ENCODE measurements around the gene MINDY4B.

Gene MINDY4B

DNA sequence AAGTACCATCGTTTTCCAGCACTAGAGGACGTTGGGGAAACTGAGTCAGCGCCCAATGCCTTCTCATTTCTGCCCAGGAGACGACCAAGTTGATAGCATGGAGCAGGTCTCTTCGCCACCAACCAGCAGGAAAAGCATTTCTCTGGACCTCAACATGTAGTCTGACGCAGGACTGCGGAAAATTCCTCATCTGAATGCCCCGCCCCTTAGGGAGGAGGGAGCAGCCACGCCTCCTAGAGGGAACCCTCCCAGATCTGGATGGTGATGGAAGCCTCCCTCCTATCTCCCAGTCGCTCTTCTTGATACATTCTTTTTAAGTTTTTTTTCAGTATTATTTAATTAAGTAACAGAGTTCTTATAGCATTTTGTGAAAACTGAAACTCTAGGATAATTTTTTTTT, 17.4 kb upstream of the MINDY4B start:
- Histone ChIP-seq H3K9ac (ENCODE audit: low read length) (no peak overlapping the region), H3K4me2 (ENCODE audit: low read length) (no peak overlapping the region), H4K5ac (ENCODE audit: low read length) (no peak overlapping the region), H3K23ac (ENCODE audit: low read length) (no peak overlapping the region), H3K56ac (ENCODE audit: low read length) (no peak overlapping the region), H2BK120ac (ENCODE audit: low read depth, low read length) (no peak overlapping the region), H2BK5ac (ENCODE audit: low read length) (no peak overlapping the region), H3K79me1 (ENCODE audit: low read length) (no peaks in the 10 kb centered on the region), H4K8ac (ENCODE audit: low read depth, low read length) (no peak overlapping the region), H3K4me1 (ENCODE audit: control insufficient read depth, low read depth, low read length) (no peaks in the 10 kb centered on the region), H3K4me3 (ENCODE audit: low read length) (no peak overlapping the region), H3K79me2 (ENCODE audit: control insufficient read depth, insufficient read depth, low read length) (no peaks in the 10 kb centered on the region), H3K27ac (ENCODE audit: low read depth, low read length) (no peak overlapping the region), H2BK15ac (replicated peaks; ENCODE audit: low read depth) (no peak overlapping the region), H3K36me3 (ENCODE audit: control insufficient read depth, insufficient read depth, low read length) (no peaks in the 10 kb centered on the region), H3K4ac (ENCODE audit: low read depth, low read length) (no peak overlapping the region), H2AK5ac (ENCODE audit: low read length) (no peak overlapping the region), H3K18ac (ENCODE audit: low read length) (no peak overlapping the region), H3K27me3 (ENCODE audit: insufficient read depth, low read length, poor library complexity) (no peaks in the 10 kb centered on the region)
- no CpG with 5 or more reads among the region's 10 CpGs for WGBS (ENCODE audit: extremely low coverage, insufficient coverage, low lambda C conversion rate)
- DNase-seq: peak; percentile 70

- Histone ChIP-seq H3K4me3 (ENCODE audit: low read length) (no peak overlapping the region), H3K27me3 (ENCODE audit: insufficient read depth, low read length, poor library complexity) (no peaks in the 10 kb centered on the region), H3K9ac (ENCODE audit: low read length) (no peak overlapping the region), H4K8ac (ENCODE audit: low read depth, low read length) (no peak overlapping the region), H3K36me3 (ENCODE audit: control insufficient read depth, insufficient read depth, low read length) (no peaks in the 10 kb centered on the region), H3K4ac (ENCODE audit: low read depth, low read length) (no peak overlapping the region), H3K23ac (ENCODE audit: low read length) (no peak overlapping the region), H2BK120ac (ENCODE audit: low read depth, low read length) (no peak overlapping the region), H4K5ac (ENCODE audit: low read length) (no peak overlapping the region), H3K4me1 (ENCODE audit: control insufficient read depth, low read depth, low read length) (no peaks in the 10 kb centered on the region), H3K27ac (ENCODE audit: low read depth, low read length) (no peak overlapping the region), H3K4me2 (ENCODE audit: low read length) (no peak overlapping the region), H3K79me1 (ENCODE audit: low read length) (no peaks in the 10 kb centered on the region), H3K79me2 (ENCODE audit: control insufficient read depth, insufficient read depth, low read length) (no peaks in the 10 kb centered on the region), H3K18ac (ENCODE audit: low read length) (no peak overlapping the region), H2BK5ac (ENCODE audit: low read length) (no peak overlapping the region), H2AK5ac (ENCODE audit: low read length) (no peak overlapping the region), H2BK15ac (replicated peaks; ENCODE audit: low read depth) (no peak overlapping the region), H3K56ac (ENCODE audit: low read length) (no peak overlapping the region)
- DNase-seq: no peak
- no CpG with 5 or more reads among the region's 4 CpGs for WGBS (ENCODE audit: extremely low coverage, insufficient coverage, low lambda C conversion rate)
Measured at GRCh38 chr3:150921209-150921608, 16.0 kb upstream of the MINDY4B start.

- Histone ChIP-seq H4K5ac (ENCODE audit: low read length) (no peak overlapping the region), H2BK120ac (ENCODE audit: low read depth, low read length) (no peak overlapping the region), H3K56ac (ENCODE audit: low read length) (no peak overlapping the region), H2BK5ac (ENCODE audit: low read length) (no peak overlapping the region), H3K18ac (ENCODE audit: low read length) (no peak overlapping the region), H3K79me1 (ENCODE audit: low read length) (no peaks in the 10 kb centered on the region), H3K4me2 (ENCODE audit: low read length) (no peak overlapping the region), H3K79me2 (ENCODE audit: control insufficient read depth, insufficient read depth, low read length) (no peaks in the 10 kb centered on the region), H4K8ac (ENCODE audit: low read depth, low read length) (no peak overlapping the region), H3K4me3 (ENCODE audit: low read length) (no peak overlapping the region), H2AK5ac (ENCODE audit: low read length) (no peak overlapping the region), H3K27ac (ENCODE audit: low read depth, low read length) (no peak overlapping the region), H3K36me3 (ENCODE audit: control insufficient read depth, insufficient read depth, low read length) (no peaks in the 10 kb centered on the region), H2BK15ac (replicated peaks; ENCODE audit: low read depth) (no peak overlapping the region), H3K4me1 (ENCODE audit: control insufficient read depth, low read depth, low read length) (no peaks in the 10 kb centered on the region), H3K9ac (ENCODE audit: low read length) (no peak overlapping the region), H3K4ac (ENCODE audit: low read depth, low read length) (no peak overlapping the region), H3K27me3 (ENCODE audit: insufficient read depth, low read length, poor library complexity) (no peaks in the 10 kb centered on the region), H3K23ac (ENCODE audit: low read length) (no peak overlapping the region)
- DNase-seq: no peak
- WGBS (ENCODE audit: extremely low coverage, insufficient coverage, low lambda C conversion rate): no CpG with 5 or more reads among the region's 2 CpGs
Measured at GRCh38 chr3:150920236-150920635, 15.0 kb upstream of the MINDY4B start.

- no CpG with 5 or more reads among the region's 7 CpGs for WGBS (ENCODE audit: extremely low coverage, insufficient coverage, low lambda C conversion rate)
- H3K4me3 ChIP-seq (ENCODE audit: low read length): no peak overlapping the region
Measured at GRCh38 chr3:150917951-150918350, 12.7 kb upstream of the MINDY4B start.

GRCh38 chr3:150913133-150913922, 8.1 kb upstream of the MINDY4B start:
- H3K4me2 ChIP-seq (ENCODE audit: low read length): no peak overlapping the region
- H3K4me1 ChIP-seq (ENCODE audit: control insufficient read depth, low read depth, low read length): no peaks in the 10 kb centered on the region
- no peaks in the 10 kb centered on the region for H3K27me3 ChIP-seq (ENCODE audit: insufficient read depth, low read length, poor library complexity)
- H3K79me2 ChIP-seq (ENCODE audit: control insufficient read depth, insufficient read depth, low read length): no peaks in the 10 kb centered on the region
- no peak overlapping the region for H3K18ac ChIP-seq (ENCODE audit: low read length)
- H3K4me3 ChIP-seq (ENCODE audit: low read length): no peak overlapping the region
- no peaks in the 10 kb centered on the region for H3K79me1 ChIP-seq (ENCODE audit: low read length)
- WGBS (ENCODE audit: extremely low coverage, insufficient coverage, low lambda C conversion rate): no CpG with 5 or more reads among the region's 4 CpGs
- H2BK15ac ChIP-seq (replicated peaks; ENCODE audit: low read depth): no peak overlapping the region
- no peaks in the 10 kb centered on the region for H3K36me3 ChIP-seq (ENCODE audit: control insufficient read depth, insufficient read depth, low read length)
- no peak overlapping the region for H2BK5ac ChIP-seq (ENCODE audit: low read length)
- no peak overlapping the region for H3K27ac ChIP-seq (ENCODE audit: low read depth, low read length)
- no peak overlapping the region for H3K23ac ChIP-seq (ENCODE audit: low read length)
- H2BK120ac ChIP-seq (ENCODE audit: low read depth, low read length): no peak overlapping the region
- no peak overlapping the region for H3K56ac ChIP-seq (ENCODE audit: low read length)
- H3K4ac ChIP-seq (ENCODE audit: low read depth, low read length): no peak overlapping the region
- H3K9ac ChIP-seq (ENCODE audit: low read length): no peak overlapping the region
- H4K8ac ChIP-seq (ENCODE audit: low read depth, low read length): no peak overlapping the region
- no peak overlapping the region for H4K5ac ChIP-seq (ENCODE audit: low read length)
- H2AK5ac ChIP-seq (ENCODE audit: low read length): no peak overlapping the region
- peak; percentile 11 for DNase-seq

More at GRCh38 chr3:150917951-150918350, 12.7 kb upstream of the MINDY4B start:
- H3K36me3 ChIP-seq (ENCODE audit: control insufficient read depth, insufficient read depth, low read length): no peaks in the 10 kb centered on the region
- H2AK5ac ChIP-seq (ENCODE audit: low read length): no peak overlapping the region
- no peak overlapping the region for H3K56ac ChIP-seq (ENCODE audit: low read length)
- no peaks in the 10 kb centered on the region for H3K4me1 ChIP-seq (ENCODE audit: control insufficient read depth, low read depth, low read length)
- H3K18ac ChIP-seq (ENCODE audit: low read length): no peak overlapping the region
- no peak overlapping the region for H4K8ac ChIP-seq (ENCODE audit: low read depth, low read length)
- no peak overlapping the region for H3K27ac ChIP-seq (ENCODE audit: low read depth, low read length)
- H2BK120ac ChIP-seq (ENCODE audit: low read depth, low read length): no peak overlapping the region
- no peak overlapping the region for H4K5ac ChIP-seq (ENCODE audit: low read length)
- H3K9ac ChIP-seq (ENCODE audit: low read length): no peak overlapping the region
- H3K79me1 ChIP-seq (ENCODE audit: low read length): no peaks in the 10 kb centered on the region
- no peak overlapping the region for H3K4ac ChIP-seq (ENCODE audit: low read depth, low read length)
- no peak overlapping the region for H2BK5ac ChIP-seq (ENCODE audit: low read length)
- peak; percentile 2 for DNase-seq
- H2BK15ac ChIP-seq (replicated peaks; ENCODE audit: low read depth): no peak overlapping the region
- no peak overlapping the region for H3K23ac ChIP-seq (ENCODE audit: low read length)
- H3K4me2 ChIP-seq (ENCODE audit: low read length): no peak overlapping the region
- H3K27me3 ChIP-seq (ENCODE audit: insufficient read depth, low read length, poor library complexity): no peaks in the 10 kb centered on the region
- no peaks in the 10 kb centered on the region for H3K79me2 ChIP-seq (ENCODE audit: control insufficient read depth, insufficient read depth, low read length)

GRCh38 chr3:150912501-150912900, 7.3 kb upstream of the MINDY4B start:
- no peak overlapping the region for H3K4me2 ChIP-seq (ENCODE audit: low read length)
- H3K36me3 ChIP-seq (ENCODE audit: control insufficient read depth, insufficient read depth, low read length): no peaks in the 10 kb centered on the region
- H2AK5ac ChIP-seq (ENCODE audit: low read length): no peak overlapping the region
- H3K56ac ChIP-seq (ENCODE audit: low read length): no peak overlapping the region
- H3K4me1 ChIP-seq (ENCODE audit: control insufficient read depth, low read depth, low read length): no peaks in the 10 kb centered on the region
- H3K4ac ChIP-seq (ENCODE audit: low read depth, low read length): no peak overlapping the region
- H3K23ac ChIP-seq (ENCODE audit: low read length): no peak overlapping the region
- no peak overlapping the region for H4K5ac ChIP-seq (ENCODE audit: low read length)
- DNase-seq: no peak
- no peak overlapping the region for H2BK120ac ChIP-seq (ENCODE audit: low read depth, low read length)
- H3K18ac ChIP-seq (ENCODE audit: low read length): no peak overlapping the region
- no peak overlapping the region for H3K27ac ChIP-seq (ENCODE audit: low read depth, low read length)
- no peaks in the 10 kb centered on the region for H3K79me1 ChIP-seq (ENCODE audit: low read length)
- H2BK5ac ChIP-seq (ENCODE audit: low read length): no peak overlapping the region
- no peak overlapping the region for H3K9ac ChIP-seq (ENCODE audit: low read length)
- H3K27me3 ChIP-seq (ENCODE audit: insufficient read depth, low read length, poor library complexity): no peaks in the 10 kb centered on the region
- no peak overlapping the region for H4K8ac ChIP-seq (ENCODE audit: low read depth, low read length)
- WGBS (ENCODE audit: extremely low coverage, insufficient coverage, low lambda C conversion rate): no CpG with 5 or more reads among the region's 3 CpGs
- H3K4me3 ChIP-seq (ENCODE audit: low read length): no peak overlapping the region
- H2BK15ac ChIP-seq (replicated peaks; ENCODE audit: low read depth): no peak overlapping the region
- H3K79me2 ChIP-seq (ENCODE audit: control insufficient read depth, insufficient read depth, low read length): no peaks in the 10 kb centered on the region

Measured in mesendoderm (in vitro differentiated cells).